Ovary (tissue), 3 donors: Measurements from ENCODE around the gene TNIP1.

Experiments
- CTCF ChIP-seq, 3 donors: fragments of 450-650 bp in 2 of 3; fragments of 200-600 bp in 1 of 3; IDR thresholded peaks; one replicate each; pipeline versions ENCODE4 v1.5.1 to v1.8.0; 2016 to 2022; ENCODE audit warnings: antibody characterized with exemption in 3 of 3, mild to moderate bottlenecking in 1 of 3
- POLR2A ChIP-seq: fragments of 450-650 bp; IDR thresholded peaks from one replicate; pipeline ENCODE4 v1.6.1; 2017; ENCODE audit warnings: antibody characterized with exemption, mild to moderate bottlenecking, moderate library complexity
- donor health status: DM: no; HTN: no; CAD: no.

- TF ChIP-seq CTCF (IDR thresholded peaks at IDR 0.05) (no peak), POLR2A (no peak)
Observed at GRCh38 chr5:151036556-151036955, 44.3 kb downstream of the TNIP1 start.
